ENCODE results near the gene SLC26A2.

DNA sequence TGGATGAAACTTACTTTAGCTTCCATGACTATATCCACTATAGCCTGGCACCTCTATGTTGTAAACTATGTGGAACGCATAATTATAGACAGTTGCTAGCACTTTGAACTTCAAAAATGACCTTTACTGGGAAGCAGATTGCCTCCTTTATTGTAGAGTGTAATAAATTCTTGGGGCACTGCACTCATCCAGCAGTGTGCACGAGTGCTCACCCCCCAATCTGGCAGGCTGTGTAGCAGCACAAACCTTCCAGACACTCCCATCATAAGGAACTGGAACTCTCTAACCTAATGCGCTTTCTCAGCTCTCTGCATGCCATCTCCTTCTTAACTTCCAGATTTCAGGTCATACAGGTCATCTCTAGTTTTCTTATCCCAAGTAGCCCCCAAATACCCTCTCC lies 14.4 kb upstream of the SLC26A2 start:
- no peak for TF ChIP-seq POLR2AphosphoS5 (IDR thresholded peaks at IDR 0.05)
- TF ChIP-seq, protein P1, sequence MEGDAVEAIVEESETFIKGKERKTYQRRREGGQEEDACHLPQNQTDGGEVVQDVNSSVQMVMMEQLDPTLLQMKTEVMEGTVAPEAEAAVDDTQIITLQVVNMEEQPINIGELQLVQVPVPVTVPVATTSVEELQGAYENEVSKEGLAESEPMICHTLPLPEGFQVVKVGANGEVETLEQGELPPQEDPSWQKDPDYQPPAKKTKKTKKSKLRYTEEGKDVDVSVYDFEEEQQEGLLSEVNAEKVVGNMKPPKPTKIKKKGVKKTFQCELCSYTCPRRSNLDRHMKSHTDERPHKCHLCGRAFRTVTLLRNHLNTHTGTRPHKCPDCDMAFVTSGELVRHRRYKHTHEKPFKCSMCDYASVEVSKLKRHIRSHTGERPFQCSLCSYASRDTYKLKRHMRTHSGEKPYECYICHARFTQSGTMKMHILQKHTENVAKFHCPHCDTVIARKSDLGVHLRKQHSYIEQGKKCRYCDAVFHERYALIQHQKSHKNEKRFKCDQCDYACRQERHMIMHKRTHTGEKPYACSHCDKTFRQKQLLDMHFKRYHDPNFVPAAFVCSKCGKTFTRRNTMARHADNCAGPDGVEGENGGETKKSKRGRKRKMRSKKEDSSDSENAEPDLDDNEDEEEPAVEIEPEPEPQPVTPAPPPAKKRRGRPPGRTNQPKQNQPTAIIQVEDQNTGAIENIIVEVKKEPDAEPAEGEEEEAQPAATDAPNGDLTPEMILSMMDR (IDR thresholded peaks at IDR 0.05) = no peak
- no peak for TF ChIP-seq EP300 (IDR thresholded peaks at IDR 0.05)
- TF ChIP-seq POLR2A (IDR thresholded peaks at IDR 0.05) = no peak

All from sigmoid colon (tissue), 4 donors.